ENCODE measurements around the gene IMMP2L. TPM values are rescaled to one million over a fixed set of nuclear protein-coding genes. Genes with fewer than 3 reads are reported as not detected.

Gene IMMP2L
- total and polyA plus RNA-seq, 2 of the 4 experiments (the other 2 are of a cell fraction) = 5.8 to 9.3 TPM

DNA sequence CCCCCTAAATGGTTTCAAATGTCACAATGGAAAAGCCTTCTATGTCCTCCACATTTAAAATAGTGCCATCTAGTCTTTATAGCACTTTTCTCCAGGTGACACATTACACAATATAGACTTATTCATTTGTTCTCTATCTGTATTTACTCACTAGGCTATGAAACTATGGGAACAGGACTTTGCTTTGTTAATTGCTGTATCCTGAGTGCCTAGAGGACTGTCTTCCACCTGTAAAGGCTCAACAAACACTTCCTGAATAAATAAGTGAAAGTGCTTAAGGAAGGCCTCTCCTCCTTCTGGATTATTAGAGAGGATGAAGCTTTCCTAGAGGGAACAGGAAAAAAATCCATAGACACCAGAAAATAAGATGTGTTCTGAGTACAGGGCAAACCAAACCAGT, 868.9 kb downstream of the IMMP2L start:
- dilution Hi-C loops (cut with HindIII; ENCODE audit: low sequenced_read_pairs, unreplicated experiment) = no loop called here
- Histone ChIP-seq H3K79me1 (ENCODE audit: low read depth in 1 of 2, low read length in 2 of 2) (no peaks in the 10 kb centered on the region), H3K14ac (replicated peaks; ENCODE audit: low read depth, low read length) (no peak overlapping the region), H4K20me1 (ENCODE audit: insufficient read depth, low read length) (no peaks in the 10 kb centered on the region), H2BK5ac (ENCODE audit: low read depth, low read length, poor library complexity, severe bottlenecking) (no peak overlapping the region), H3K4ac (ENCODE audit: low read depth, low read length) (no peak overlapping the region), H4K91ac (ENCODE audit: insufficient read depth, low read depth, low read length) (no peak overlapping the region), H2BK15ac (ENCODE audit: low read depth, low read length) (no peak overlapping the region), H3K4me1 (ENCODE audit: control insufficient read depth, insufficient read depth, low read length) (no peaks in the 10 kb centered on the region), H3K18ac (ENCODE audit: low read depth, low read length) (no peak overlapping the region), H3K4me3 (ENCODE audit: insufficient read depth, low read depth, low read length) (no peak overlapping the region), H3K4me2 (ENCODE audit: low read depth, low read length) (no peak overlapping the region), H2AK9ac (replicated peaks; ENCODE audit: low read depth, low read length, poor library complexity) (no peak overlapping the region), H3K27me3 (ENCODE audit: control insufficient read depth, insufficient read depth, low read length) (no peaks in the 10 kb centered on the region), H4K8ac (ENCODE audit: low read depth in 2 of 2, low read length in 2 of 2) (no peak overlapping the region), H2BK20ac (ENCODE audit: low read depth, low read length) (no peak overlapping the region), H3K56ac (ENCODE audit: extremely low read depth, insufficient read depth, low read length) (no peak overlapping the region), H3K9me3 (ENCODE audit: control insufficient read depth, insufficient read depth, low read length) (no peaks in the 10 kb centered on the region), H3K27ac (ENCODE audit: insufficient read depth, low read length) (no peak overlapping the region), H3K9me1 (ENCODE audit: insufficient read depth, low read length) (no peaks in the 10 kb centered on the region), H2AK5ac (ENCODE audit: low read depth, low read length) (no peak overlapping the region), H3K36me3 (ENCODE audit: control insufficient read depth, insufficient read depth, low read length) (no peaks in the 10 kb centered on the region), H2BK120ac (ENCODE audit: low read depth, low read length) (no peak overlapping the region), H4K5ac (ENCODE audit: low read depth, low read length) (no peak overlapping the region), H3K23ac (ENCODE audit: low read depth, low read length) (no peak overlapping the region), H2AFZ (replicated peaks; ENCODE audit: low read length, poor library complexity) (no peak overlapping the region), H3K9ac (ENCODE audit: low read depth, low read length) (no peak overlapping the region)
- CTCF ChIA-PET = no interaction called here
- DNase-seq = no peak
- ATAC-seq (ENCODE audit: low read depth) = no peak
- intact Hi-C loops (cut with micrococcal nuclease) = no loop called here
- POLR2A ChIA-PET (ENCODE audit: unreplicated experiment) = no interaction called here
- BruUV-seq (replicated peaks) = no TSS peak
- TF ChIP-seq RCOR1 (IDR thresholded peaks at IDR 0.05; ENCODE audit: insufficient replicate concordance, low read length) = no peak
- no peak for TF ChIP-seq CHD1 (IDR thresholded peaks at IDR 0.05; ENCODE audit: low read depth, low read length)
- no peak for TF ChIP-seq USF2 (IDR thresholded peaks at IDR 0.05; ENCODE audit: low read depth, low read length)
- TF ChIP-seq, protein P1, sequence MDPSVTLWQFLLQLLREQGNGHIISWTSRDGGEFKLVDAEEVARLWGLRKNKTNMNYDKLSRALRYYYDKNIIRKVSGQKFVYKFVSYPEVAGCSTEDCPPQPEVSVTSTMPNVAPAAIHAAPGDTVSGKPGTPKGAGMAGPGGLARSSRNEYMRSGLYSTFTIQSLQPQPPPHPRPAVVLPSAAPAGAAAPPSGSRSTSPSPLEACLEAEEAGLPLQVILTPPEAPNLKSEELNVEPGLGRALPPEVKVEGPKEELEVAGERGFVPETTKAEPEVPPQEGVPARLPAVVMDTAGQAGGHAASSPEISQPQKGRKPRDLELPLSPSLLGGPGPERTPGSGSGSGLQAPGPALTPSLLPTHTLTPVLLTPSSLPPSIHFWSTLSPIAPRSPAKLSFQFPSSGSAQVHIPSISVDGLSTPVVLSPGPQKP (IDR thresholded peaks at IDR 0.05; ENCODE audit: borderline replicate concordance, low read depth, low read length) = no peak
- TF ChIP-seq, protein P2, sequence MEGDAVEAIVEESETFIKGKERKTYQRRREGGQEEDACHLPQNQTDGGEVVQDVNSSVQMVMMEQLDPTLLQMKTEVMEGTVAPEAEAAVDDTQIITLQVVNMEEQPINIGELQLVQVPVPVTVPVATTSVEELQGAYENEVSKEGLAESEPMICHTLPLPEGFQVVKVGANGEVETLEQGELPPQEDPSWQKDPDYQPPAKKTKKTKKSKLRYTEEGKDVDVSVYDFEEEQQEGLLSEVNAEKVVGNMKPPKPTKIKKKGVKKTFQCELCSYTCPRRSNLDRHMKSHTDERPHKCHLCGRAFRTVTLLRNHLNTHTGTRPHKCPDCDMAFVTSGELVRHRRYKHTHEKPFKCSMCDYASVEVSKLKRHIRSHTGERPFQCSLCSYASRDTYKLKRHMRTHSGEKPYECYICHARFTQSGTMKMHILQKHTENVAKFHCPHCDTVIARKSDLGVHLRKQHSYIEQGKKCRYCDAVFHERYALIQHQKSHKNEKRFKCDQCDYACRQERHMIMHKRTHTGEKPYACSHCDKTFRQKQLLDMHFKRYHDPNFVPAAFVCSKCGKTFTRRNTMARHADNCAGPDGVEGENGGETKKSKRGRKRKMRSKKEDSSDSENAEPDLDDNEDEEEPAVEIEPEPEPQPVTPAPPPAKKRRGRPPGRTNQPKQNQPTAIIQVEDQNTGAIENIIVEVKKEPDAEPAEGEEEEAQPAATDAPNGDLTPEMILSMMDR (conservative IDR thresholded peaks at IDR 0.05; ENCODE audit: low read depth, low read length) = no peak
- TF ChIP-seq MAFK (IDR thresholded peaks at IDR 0.05; ENCODE audit: low read depth, low read length) = no peak
- no peak for TF ChIP-seq MXI1 (IDR thresholded peaks at IDR 0.05; ENCODE audit: borderline replicate concordance, low read depth, low read length)
- no peak for TF ChIP-seq RFX5 (IDR thresholded peaks at IDR 0.05; ENCODE audit: low read depth, low read length)
- no peak for TF ChIP-seq FOS (IDR thresholded peaks at IDR 0.05; ENCODE audit: low read depth, low read length)
- TF ChIP-seq MAZ (IDR thresholded peaks at IDR 0.05; ENCODE audit: borderline replicate concordance, low read depth, low read length) = no peak
- TF ChIP-seq POLR2A (IDR thresholded peaks at IDR 0.05; ENCODE audit: low read depth, low read length) = no peak
- no peak for TF ChIP-seq NFE2L2 (IDR thresholded peaks at IDR 0.05; ENCODE audit: low read depth, low read length)
- TF ChIP-seq BHLHE40 (IDR thresholded peaks at IDR 0.05; ENCODE audit: low read depth, low read length) = no peak
- no peak for TF ChIP-seq RAD21 (IDR thresholded peaks at IDR 0.05; ENCODE audit: low read length)
- TF ChIP-seq SMC3 (IDR thresholded peaks at IDR 0.05; ENCODE audit: low read depth, low read length) = no peak
- TF ChIP-seq CEBPB (IDR thresholded peaks at IDR 0.05; ENCODE audit: low read depth, low read length) = no peak
- in situ Hi-C loops (cut with MboI; ENCODE audit: low sequenced_read_pairs) = no loop called here
